Ovary (tissue), 3 donors: ENCODE results near the gene SEMA5A.

ENCODE experiments used
- EP300 ChIP-seq: sonication (generic); formaldehyde crosslinking; IDR thresholded peaks from one replicate; pipeline ENCODE4 v1.6.1; 2017; ENCODE audit warnings: antibody characterized with exemption
- POLR2A ChIP-seq: fragments of 450-650 bp; IDR thresholded peaks from one replicate; pipeline ENCODE4 v1.6.1; 2017; ENCODE audit warnings: antibody characterized with exemption, mild to moderate bottlenecking, moderate library complexity
- TF ChIP-seq, protein P1 (sequence below), 3 donors: fragments of 450-650 bp in 2 of 3; fragments of 200-600 bp in 1 of 3; IDR thresholded peaks; one replicate each; pipeline versions ENCODE4 v1.5.1 to v1.8.0; 2016 to 2022; ENCODE audit warnings: antibody characterized with exemption in 3 of 3, mild to moderate bottlenecking in 1 of 3
- donor health status: DM: no; HTN: no; CAD: no.

DNA sequence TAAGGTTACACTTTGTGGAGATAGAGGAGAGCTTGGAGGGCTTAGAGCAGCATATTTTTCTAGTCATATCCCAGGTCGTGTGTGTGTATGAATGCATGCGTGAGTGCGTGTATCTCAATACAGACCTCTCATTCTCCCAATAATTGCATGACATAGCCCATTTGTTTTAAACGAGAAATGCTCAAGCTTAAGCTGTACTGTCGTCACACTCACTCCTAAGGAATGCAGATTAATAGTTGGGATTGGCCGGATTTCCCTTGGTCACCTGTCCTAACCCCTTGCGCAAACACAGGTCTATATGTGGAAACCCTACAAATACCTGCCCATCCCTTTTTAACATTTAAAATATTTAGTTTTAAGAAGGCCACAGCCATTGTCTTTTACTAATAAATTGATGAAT lies 165.8 kb downstream of the SEMA5A start:
- TF ChIP-seq, protein P1, sequence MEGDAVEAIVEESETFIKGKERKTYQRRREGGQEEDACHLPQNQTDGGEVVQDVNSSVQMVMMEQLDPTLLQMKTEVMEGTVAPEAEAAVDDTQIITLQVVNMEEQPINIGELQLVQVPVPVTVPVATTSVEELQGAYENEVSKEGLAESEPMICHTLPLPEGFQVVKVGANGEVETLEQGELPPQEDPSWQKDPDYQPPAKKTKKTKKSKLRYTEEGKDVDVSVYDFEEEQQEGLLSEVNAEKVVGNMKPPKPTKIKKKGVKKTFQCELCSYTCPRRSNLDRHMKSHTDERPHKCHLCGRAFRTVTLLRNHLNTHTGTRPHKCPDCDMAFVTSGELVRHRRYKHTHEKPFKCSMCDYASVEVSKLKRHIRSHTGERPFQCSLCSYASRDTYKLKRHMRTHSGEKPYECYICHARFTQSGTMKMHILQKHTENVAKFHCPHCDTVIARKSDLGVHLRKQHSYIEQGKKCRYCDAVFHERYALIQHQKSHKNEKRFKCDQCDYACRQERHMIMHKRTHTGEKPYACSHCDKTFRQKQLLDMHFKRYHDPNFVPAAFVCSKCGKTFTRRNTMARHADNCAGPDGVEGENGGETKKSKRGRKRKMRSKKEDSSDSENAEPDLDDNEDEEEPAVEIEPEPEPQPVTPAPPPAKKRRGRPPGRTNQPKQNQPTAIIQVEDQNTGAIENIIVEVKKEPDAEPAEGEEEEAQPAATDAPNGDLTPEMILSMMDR (IDR thresholded peaks at IDR 0.05): no peak
- TF ChIP-seq POLR2A (no peak), EP300 (no peak)
